GM23338 (cell line): ENCODE results near the gene PHACTR1.

Source experiments
- CREB1 ChIP-seq: fragments of 250-450 bp; sonication (Bioruptor Pico); IDR thresholded peaks from 2 replicates; pipeline ENCODE4 v1.5.0; 2020; ENCODE audit warnings: low read depth, mild to moderate bottlenecking, moderate library complexity
- EZH2 ChIP-seq: fragments of 200-600 bp; sonication (generic); IDR thresholded peaks from one replicate; pipeline ENCODE4 v1.8.0; 2017; ENCODE audit warnings: antibody characterized with exemption, mild to moderate bottlenecking, low read depth; ENCODE audit not compliant: unreplicated experiment
- EZH2phosphoT487 ChIP-seq: fragments of 200-600 bp; sonication (generic); IDR thresholded peaks from one replicate; pipeline ENCODE4 v1.8.1; 2018; ENCODE audit warnings: antibody characterized with exemption; ENCODE audit not compliant: unreplicated experiment
- JUNB ChIP-seq: IDR thresholded peaks from one replicate; pipeline ENCODE4 v1.6.1; 2016; ENCODE audit warnings: antibody characterized with exemption; ENCODE audit not compliant: unreplicated experiment
- POLR2AphosphoS5 ChIP-seq: IDR thresholded peaks from 2 replicates; pipeline ENCODE4 v1.6.1; 2016; ENCODE audit warnings: antibody characterized with exemption, low read depth
- ZNF114 ChIP-seq: fragments of 250-450 bp; sonication (Bioruptor Pico); IDR thresholded peaks from 2 replicates; pipeline ENCODE4 v1.5.0; 2020; ENCODE audit warnings: mild to moderate bottlenecking, moderate library complexity
- TF ChIP-seq, protein P1 (sequence below), 2 experiments: fragments of 200-600 bp in 1 of 2; sonication (generic) in 1 of 2; conservative IDR thresholded peaks; 2 replicates each; pipeline versions ENCODE4 v1.5.1 to v1.6.1; 2016 to 2017; ENCODE audit warnings: antibody characterized with exemption in 2 of 2, low read depth in 2 of 2, mild to moderate bottlenecking in 2 of 2, moderate library complexity in 1 of 2
- TF ChIP-seq, protein P2 (sequence below): IDR thresholded peaks from 2 replicates; pipeline ENCODE4 v1.6.1; 2016; ENCODE audit warnings: antibody characterized with exemption

DNA sequence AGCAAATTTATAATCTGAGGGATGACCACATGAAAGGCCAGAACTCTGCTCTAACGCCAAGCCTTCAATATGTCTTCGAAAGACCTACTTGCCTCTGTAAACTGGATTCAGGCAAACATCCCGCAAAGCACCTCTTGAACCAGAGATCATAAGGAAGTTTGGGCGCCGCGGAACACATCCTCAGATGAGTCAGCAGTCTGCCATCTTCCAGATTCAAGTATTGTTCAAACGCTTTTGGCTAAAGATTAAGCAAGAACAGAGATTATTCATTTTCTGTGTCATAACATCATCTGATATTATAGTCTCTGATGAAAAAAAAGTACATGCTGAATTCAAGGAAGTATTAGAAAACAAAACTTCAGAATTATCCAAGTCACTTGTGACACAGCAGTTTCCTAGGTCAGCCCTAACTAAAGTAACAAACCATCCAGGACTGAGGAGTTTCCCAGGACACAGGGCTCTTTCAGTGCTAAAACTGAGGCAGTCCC is 591.0 kb downstream of the PHACTR1 start:
- no peak for TF ChIP-seq EZH2
- TF ChIP-seq, protein P1, sequence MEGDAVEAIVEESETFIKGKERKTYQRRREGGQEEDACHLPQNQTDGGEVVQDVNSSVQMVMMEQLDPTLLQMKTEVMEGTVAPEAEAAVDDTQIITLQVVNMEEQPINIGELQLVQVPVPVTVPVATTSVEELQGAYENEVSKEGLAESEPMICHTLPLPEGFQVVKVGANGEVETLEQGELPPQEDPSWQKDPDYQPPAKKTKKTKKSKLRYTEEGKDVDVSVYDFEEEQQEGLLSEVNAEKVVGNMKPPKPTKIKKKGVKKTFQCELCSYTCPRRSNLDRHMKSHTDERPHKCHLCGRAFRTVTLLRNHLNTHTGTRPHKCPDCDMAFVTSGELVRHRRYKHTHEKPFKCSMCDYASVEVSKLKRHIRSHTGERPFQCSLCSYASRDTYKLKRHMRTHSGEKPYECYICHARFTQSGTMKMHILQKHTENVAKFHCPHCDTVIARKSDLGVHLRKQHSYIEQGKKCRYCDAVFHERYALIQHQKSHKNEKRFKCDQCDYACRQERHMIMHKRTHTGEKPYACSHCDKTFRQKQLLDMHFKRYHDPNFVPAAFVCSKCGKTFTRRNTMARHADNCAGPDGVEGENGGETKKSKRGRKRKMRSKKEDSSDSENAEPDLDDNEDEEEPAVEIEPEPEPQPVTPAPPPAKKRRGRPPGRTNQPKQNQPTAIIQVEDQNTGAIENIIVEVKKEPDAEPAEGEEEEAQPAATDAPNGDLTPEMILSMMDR (conservative IDR thresholded peaks at IDR 0.05; ENCODE audit: low read depth in 2 of 2), result no peak
- TF ChIP-seq POLR2AphosphoS5, result no peak
- TF ChIP-seq EZH2phosphoT487, result no peak
- TF ChIP-seq CREB1, result no peak
- TF ChIP-seq ZNF114, result no peak
- TF ChIP-seq JUNB, result no peak
- TF ChIP-seq, protein P2, sequence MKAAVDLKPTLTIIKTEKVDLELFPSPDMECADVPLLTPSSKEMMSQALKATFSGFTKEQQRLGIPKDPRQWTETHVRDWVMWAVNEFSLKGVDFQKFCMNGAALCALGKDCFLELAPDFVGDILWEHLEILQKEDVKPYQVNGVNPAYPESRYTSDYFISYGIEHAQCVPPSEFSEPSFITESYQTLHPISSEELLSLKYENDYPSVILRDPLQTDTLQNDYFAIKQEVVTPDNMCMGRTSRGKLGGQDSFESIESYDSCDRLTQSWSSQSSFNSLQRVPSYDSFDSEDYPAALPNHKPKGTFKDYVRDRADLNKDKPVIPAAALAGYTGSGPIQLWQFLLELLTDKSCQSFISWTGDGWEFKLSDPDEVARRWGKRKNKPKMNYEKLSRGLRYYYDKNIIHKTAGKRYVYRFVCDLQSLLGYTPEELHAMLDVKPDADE, result no peak
